Gastrocnemius medialis (tissue), 4 donors: ENCODE measurements around the gene ZMYM4.

Experiments used
- CTCF ChIP-seq, 5 experiments: fragments of 450-650 bp in 3 of 5; fragments of 200-600 bp in 2 of 5; sonication (generic) in 2 of 5; IDR thresholded peaks in 4 of 5; conservative IDR thresholded peaks in 1 of 5; 1 replicate in 4 of 5; 2 replicates in 1 of 5; pipeline ENCODE4 v1.5.1; 2016 to 2019; ENCODE audit warnings: antibody characterized with exemption in 5 of 5, mild to moderate bottlenecking in 3 of 5, moderate library complexity in 3 of 5
- POLR2A ChIP-seq, 2 donors: fragments of 450-650 bp; IDR thresholded peaks; one replicate each; pipeline ENCODE4 v1.6.1; 2017; ENCODE audit warnings: antibody characterized with exemption in 2 of 2, mild to moderate bottlenecking in 2 of 2, moderate library complexity in 2 of 2

- TF ChIP-seq CTCF (IDR thresholded peaks at IDR 0.05 in 4 of 5, conservative IDR thresholded peaks at IDR 0.05 in 1 of 5) (no peak), POLR2A (IDR thresholded peaks at IDR 0.05) (no peak)
Measured at GRCh38 chr1:35371506-35371905, 103.0 kb downstream of the ZMYM4 start.
